Measurements from ENCODE around the gene MYADM. TPM values are rescaled to one million over a fixed set of nuclear protein-coding genes. Genes with fewer than 3 reads are reported as not detected.

The MYADM gene
- total and polyA plus RNA-seq, 2 of the 13 experiments (the other 11 are each of a cell fraction or from before 2014, with no cell fraction given): 19.9 to 38.1 TPM

DNA sequence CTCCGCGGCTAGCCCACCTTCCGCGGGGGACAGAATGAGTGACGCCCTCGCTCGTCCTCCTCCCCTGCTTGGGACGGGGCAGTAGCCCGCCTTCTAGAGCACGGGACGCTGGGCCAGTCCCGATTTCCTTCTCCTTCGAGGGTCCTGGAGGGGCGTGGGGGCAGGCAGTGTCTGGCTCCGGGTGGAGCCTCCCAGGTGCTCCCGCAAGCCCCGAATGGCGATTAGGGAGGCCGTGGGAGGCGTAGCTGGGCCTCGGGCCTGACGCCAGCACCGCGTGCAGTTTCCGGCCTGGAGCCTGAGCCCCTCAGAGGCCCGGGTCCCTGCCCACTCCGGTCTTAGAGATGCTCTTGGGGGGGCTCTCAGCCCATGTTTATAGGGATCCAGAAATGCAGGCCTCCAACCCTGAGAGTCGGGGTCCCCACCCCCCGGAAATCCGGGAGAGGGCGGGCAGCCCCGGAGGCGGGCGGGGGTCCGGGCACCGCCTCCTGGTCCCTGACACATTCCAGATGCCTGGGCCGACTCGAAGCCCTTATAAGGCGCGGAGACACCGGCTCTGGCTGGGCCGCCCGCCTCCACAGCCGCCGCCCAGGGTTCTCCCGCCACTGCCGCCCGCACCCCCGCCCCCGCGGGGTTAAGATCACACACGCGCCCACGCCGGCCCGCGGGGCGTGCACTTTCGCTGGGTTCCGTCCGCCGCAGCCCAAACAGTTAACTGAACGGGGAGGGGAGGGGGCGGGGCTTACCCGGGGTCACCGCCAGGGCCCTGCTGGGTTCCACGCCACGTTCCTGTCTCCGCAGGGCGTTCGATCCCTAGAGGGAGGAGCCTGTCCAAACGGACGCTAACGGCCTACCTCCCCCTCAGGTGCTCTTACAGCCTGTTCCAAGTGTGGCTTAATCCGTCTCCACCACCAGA is 1.5 kb downstream of the MYADM start (continued):
- TF ChIP-seq, protein P1, sequence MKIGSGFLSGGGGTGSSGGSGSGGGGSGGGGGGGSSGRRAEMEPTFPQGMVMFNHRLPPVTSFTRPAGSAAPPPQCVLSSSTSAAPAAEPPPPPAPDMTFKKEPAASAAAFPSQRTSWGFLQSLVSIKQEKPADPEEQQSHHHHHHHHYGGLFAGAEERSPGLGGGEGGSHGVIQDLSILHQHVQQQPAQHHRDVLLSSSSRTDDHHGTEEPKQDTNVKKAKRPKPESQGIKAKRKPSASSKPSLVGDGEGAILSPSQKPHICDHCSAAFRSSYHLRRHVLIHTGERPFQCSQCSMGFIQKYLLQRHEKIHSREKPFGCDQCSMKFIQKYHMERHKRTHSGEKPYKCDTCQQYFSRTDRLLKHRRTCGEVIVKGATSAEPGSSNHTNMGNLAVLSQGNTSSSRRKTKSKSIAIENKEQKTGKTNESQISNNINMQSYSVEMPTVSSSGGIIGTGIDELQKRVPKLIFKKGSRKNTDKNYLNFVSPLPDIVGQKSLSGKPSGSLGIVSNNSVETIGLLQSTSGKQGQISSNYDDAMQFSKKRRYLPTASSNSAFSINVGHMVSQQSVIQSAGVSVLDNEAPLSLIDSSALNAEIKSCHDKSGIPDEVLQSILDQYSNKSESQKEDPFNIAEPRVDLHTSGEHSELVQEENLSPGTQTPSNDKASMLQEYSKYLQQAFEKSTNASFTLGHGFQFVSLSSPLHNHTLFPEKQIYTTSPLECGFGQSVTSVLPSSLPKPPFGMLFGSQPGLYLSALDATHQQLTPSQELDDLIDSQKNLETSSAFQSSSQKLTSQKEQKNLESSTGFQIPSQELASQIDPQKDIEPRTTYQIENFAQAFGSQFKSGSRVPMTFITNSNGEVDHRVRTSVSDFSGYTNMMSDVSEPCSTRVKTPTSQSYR (CRISPR knock-in tag; IDR thresholded peaks at IDR 0.05; ENCODE audit: borderline replicate concordance): no peak
- 0 out of 2 replicates have a peak, but pooled peaks have one; percentile 57 for TF ChIP-seq ZNF451 (CRISPR knock-in tag; IDR thresholded peaks at IDR 0.05)
- TF ChIP-seq, protein P2, sequence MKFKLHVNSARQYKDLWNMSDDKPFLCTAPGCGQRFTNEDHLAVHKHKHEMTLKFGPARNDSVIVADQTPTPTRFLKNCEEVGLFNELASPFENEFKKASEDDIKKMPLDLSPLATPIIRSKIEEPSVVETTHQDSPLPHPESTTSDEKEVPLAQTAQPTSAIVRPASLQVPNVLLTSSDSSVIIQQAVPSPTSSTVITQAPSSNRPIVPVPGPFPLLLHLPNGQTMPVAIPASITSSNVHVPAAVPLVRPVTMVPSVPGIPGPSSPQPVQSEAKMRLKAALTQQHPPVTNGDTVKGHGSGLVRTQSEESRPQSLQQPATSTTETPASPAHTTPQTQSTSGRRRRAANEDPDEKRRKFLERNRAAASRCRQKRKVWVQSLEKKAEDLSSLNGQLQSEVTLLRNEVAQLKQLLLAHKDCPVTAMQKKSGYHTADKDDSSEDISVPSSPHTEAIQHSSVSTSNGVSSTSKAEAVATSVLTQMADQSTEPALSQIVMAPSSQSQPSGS (CRISPR knock-in tag; IDR thresholded peaks at IDR 0.05): 0 out of 2 replicates have a peak, but pooled peaks have one; percentile 22
- TF ChIP-seq SMAD1 (CRISPR knock-in tag; IDR thresholded peaks at IDR 0.05; ENCODE audit: borderline replicate concordance, low read depth): no peak
- TF ChIP-seq, protein P3, sequence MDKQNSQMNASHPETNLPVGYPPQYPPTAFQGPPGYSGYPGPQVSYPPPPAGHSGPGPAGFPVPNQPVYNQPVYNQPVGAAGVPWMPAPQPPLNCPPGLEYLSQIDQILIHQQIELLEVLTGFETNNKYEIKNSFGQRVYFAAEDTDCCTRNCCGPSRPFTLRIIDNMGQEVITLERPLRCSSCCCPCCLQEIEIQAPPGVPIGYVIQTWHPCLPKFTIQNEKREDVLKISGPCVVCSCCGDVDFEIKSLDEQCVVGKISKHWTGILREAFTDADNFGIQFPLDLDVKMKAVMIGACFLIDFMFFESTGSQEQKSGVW (CRISPR knock-in tag; IDR thresholded peaks at IDR 0.05; ENCODE audit: borderline replicate concordance): no peak
- TF ChIP-seq KDM2A (CRISPR knock-in tag; IDR thresholded peaks at IDR 0.05; ENCODE audit: borderline replicate concordance, low read depth): no peak; the same call in 1 of the 2 replicates
- peak; percentile 60 for TF ChIP-seq ZNF317 (CRISPR knock-in tag; IDR thresholded peaks at IDR 0.05)
- TF ChIP-seq NKX3-1 (CRISPR knock-in tag; IDR thresholded peaks at IDR 0.05): peak; percentile 42; the same call in 1 of the 2 replicates
- TF ChIP-seq CREM (IDR thresholded peaks at IDR 0.05): no peak
- no peak for TF ChIP-seq CREM (CRISPR knock-in tag; IDR thresholded peaks at IDR 0.05)
- peak; percentile 75; the same call in 1 of the 2 replicates for TF ChIP-seq GABPB1 (CRISPR knock-in tag; IDR thresholded peaks at IDR 0.05)
- peak; percentile 40; the same call in 1 of the 2 replicates for TF ChIP-seq SIN3A (IDR thresholded peaks at IDR 0.05; ENCODE audit: borderline replicate concordance, low read depth, low read length)
- TF ChIP-seq GATA4 (IDR thresholded peaks at IDR 0.05; ENCODE audit: borderline replicate concordance, low read depth): no peak
- peak; percentile 26; the same call in 1 of the 2 replicates for TF ChIP-seq ZMAT3 (CRISPR knock-in tag; conservative IDR thresholded peaks at IDR 0.05)
- TF ChIP-seq AGO1 (IDR thresholded peaks at IDR 0.05; ENCODE audit: low read depth, low read length, poor library complexity, severe bottlenecking): peak; percentile 87
- TF ChIP-seq, protein P4, sequence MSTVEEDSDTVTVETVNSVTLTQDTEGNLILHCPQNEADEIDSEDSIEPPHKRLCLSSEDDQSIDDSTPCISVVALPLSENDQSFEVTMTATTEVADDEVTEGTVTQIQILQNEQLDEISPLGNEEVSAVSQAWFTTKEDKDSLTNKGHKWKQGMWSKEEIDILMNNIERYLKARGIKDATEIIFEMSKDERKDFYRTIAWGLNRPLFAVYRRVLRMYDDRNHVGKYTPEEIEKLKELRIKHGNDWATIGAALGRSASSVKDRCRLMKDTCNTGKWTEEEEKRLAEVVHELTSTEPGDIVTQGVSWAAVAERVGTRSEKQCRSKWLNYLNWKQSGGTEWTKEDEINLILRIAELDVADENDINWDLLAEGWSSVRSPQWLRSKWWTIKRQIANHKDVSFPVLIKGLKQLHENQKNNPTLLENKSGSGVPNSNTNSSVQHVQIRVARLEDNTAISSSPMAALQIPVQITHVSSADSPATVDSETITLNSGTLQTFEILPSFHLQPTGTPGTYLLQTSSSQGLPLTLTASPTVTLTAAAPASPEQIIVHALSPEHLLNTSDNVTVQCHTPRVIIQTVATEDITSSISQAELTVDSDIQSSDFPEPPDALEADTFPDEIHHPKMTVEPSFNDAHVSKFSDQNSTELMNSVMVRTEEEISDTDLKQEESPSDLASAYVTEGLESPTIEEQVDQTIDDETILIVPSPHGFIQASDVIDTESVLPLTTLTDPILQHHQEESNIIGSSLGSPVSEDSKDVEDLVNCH (CRISPR knock-in tag; IDR thresholded peaks at IDR 0.05): no peak
- no peak for TF ChIP-seq PHF20 (CRISPR knock-in tag; IDR thresholded peaks at IDR 0.05)
- no peak for TF ChIP-seq HNF4G (IDR thresholded peaks at IDR 0.05; ENCODE audit: borderline replicate concordance, low read depth, low read length)
- TF ChIP-seq HNF4G (CRISPR knock-in tag; IDR thresholded peaks at IDR 0.05; ENCODE audit: borderline replicate concordance, low read depth): no peak
- peak; percentile 92 for TF ChIP-seq RARA (CRISPR knock-in tag; IDR thresholded peaks at IDR 0.05)
- no peak for TF ChIP-seq SP2 (CRISPR knock-in tag; IDR thresholded peaks at IDR 0.05)
- 0 out of 2 replicates have a peak, but pooled peaks have one; percentile 49 for TF ChIP-seq CAMTA2 (CRISPR knock-in tag; IDR thresholded peaks at IDR 0.05; ENCODE audit: borderline replicate concordance)

Data from HepG2 (cell line).